ENCODE measurements around the gene SEC14L5. TPM values are rescaled to one million over a fixed set of nuclear protein-coding genes. Genes with fewer than 3 reads are reported as not detected.

The SEC14L5 gene
- polyA plus RNA-seq, 1 donor from 2014 or later = 0.43 TPM

GRCh38 chr16:4917117-4917516 lies 41.0 kb upstream of the SEC14L5 start:
- no peak overlapping the region for H3K9ac ChIP-seq (ENCODE audit: low read length)
- H3K27me3 ChIP-seq (ENCODE audit: insufficient read depth, low read depth, low read length) = no peaks in the 10 kb centered on the region
- no peaks in the 10 kb centered on the region for H3K9me2 ChIP-seq (ENCODE audit: insufficient read depth, low read length)
- no peak overlapping the region for H3K27ac ChIP-seq (ENCODE audit: low read length)
- H3K4me3 ChIP-seq (ENCODE audit: low read length) = no peak overlapping the region
- no peak overlapping the region for H2AFZ ChIP-seq (ENCODE audit: low read depth, low read length)
- H3K9me3 ChIP-seq (ENCODE audit: low read length) = no peaks in the 10 kb centered on the region
- no peaks in the 10 kb centered on the region for H3F3A ChIP-seq (ENCODE audit: insufficient read depth, low read length, poor library complexity, severe bottlenecking)
- no peak overlapping the region for H3K4me2 ChIP-seq (ENCODE audit: low read length)
- no peaks in the 10 kb centered on the region for H3K79me2 ChIP-seq (replicated peaks; ENCODE audit: insufficient read depth, low read length)
- H4K20me1 ChIP-seq (ENCODE audit: insufficient read depth) = no peaks in the 10 kb centered on the region
- no peak for TF ChIP-seq REST (IDR thresholded peaks at IDR 0.05; ENCODE audit: borderline replicate concordance)
- H3K36me3 ChIP-seq (ENCODE audit: insufficient read depth, low read length) = no peaks in the 10 kb centered on the region

GRCh38 chr16:4918781-4919251 lies 39.3 kb upstream of the SEC14L5 start:
- no peak overlapping the region for H3K4me3 ChIP-seq (ENCODE audit: low read length)
- no peaks in the 10 kb centered on the region for H3K27me3 ChIP-seq (ENCODE audit: insufficient read depth, low read depth, low read length)
- H4K20me1 ChIP-seq (ENCODE audit: insufficient read depth) = no peaks in the 10 kb centered on the region
- no peaks in the 10 kb centered on the region for H3K79me2 ChIP-seq (replicated peaks; ENCODE audit: insufficient read depth, low read length)
- no peaks in the 10 kb centered on the region for H3K36me3 ChIP-seq (ENCODE audit: insufficient read depth, low read length)
- H3K9me3 ChIP-seq (ENCODE audit: low read length) = no peaks in the 10 kb centered on the region
- no peak overlapping the region for H3K27ac ChIP-seq (ENCODE audit: low read length)
- H2AFZ ChIP-seq (ENCODE audit: low read depth, low read length) = no peak overlapping the region
- H3K4me2 ChIP-seq (ENCODE audit: low read length) = no peak overlapping the region
- no peak for TF ChIP-seq EZH2 (IDR thresholded peaks at IDR 0.05; ENCODE audit: borderline replicate concordance, insufficient read depth, low read length, poor library complexity, severe bottlenecking)
- TF ChIP-seq CTCF (IDR thresholded peaks at IDR 0.05; ENCODE audit: poor library complexity, severe bottlenecking) = no peak
- no peak for TF ChIP-seq REST (IDR thresholded peaks at IDR 0.05; ENCODE audit: borderline replicate concordance)
- TF ChIP-seq MXI1 (conservative IDR thresholded peaks at IDR 0.05; ENCODE audit: poor library complexity, severe bottlenecking) = no peak
- TF ChIP-seq RAD21 (conservative IDR thresholded peaks at IDR 0.05) = no peak
- TF ChIP-seq POLR2AphosphoS5 (IDR thresholded peaks at IDR 0.05) = no peak
- TF ChIP-seq EP300 (conservative IDR thresholded peaks at IDR 0.05; ENCODE audit: poor library complexity, severe bottlenecking) = no peak
- TF ChIP-seq SMC3 (conservative IDR thresholded peaks at IDR 0.05; ENCODE audit: poor library complexity) = no peak
- no peak for TF ChIP-seq TAF1 (IDR thresholded peaks at IDR 0.05; ENCODE audit: low read depth)
- no peaks in the 10 kb centered on the region for H3K9me2 ChIP-seq (ENCODE audit: insufficient read depth, low read length)
- no peaks in the 10 kb centered on the region for H3F3A ChIP-seq (ENCODE audit: insufficient read depth, low read length, poor library complexity, severe bottlenecking)
- no peak overlapping the region for H3K9ac ChIP-seq (ENCODE audit: low read length)

Measured in neural cell (in vitro differentiated cells).